Effector memory CD4-positive, alpha-beta T cell (primary cell): ENCODE results near the gene INPP5K.

ENCODE experiments used
- DNase-seq, 3 donors: peaks; one replicate each; pipeline ENCODE4 v3.0.0-alpha.2; 2020
- H3K27ac ChIP-seq: 2 replicates; pipeline ENCODE4 v1.7.0; 2013; ENCODE audit warnings: mild to moderate bottlenecking, low read length, moderate library complexity; ENCODE audit not compliant: insufficient read depth, poor library complexity, severe bottlenecking
- H3K27me3 ChIP-seq: replicated peaks from 2 replicates; pipeline ENCODE4 v1.7.0; 2013; ENCODE audit warnings: mild to moderate bottlenecking, low read length; ENCODE audit not compliant: insufficient read depth, control insufficient read depth, poor library complexity, severe bottlenecking
- H3K36me3 ChIP-seq: 2 replicates; pipeline ENCODE4 v1.7.0; 2013; ENCODE audit warnings: mild to moderate bottlenecking, low read length, moderate library complexity; ENCODE audit not compliant: control insufficient read depth, insufficient read depth
- H3K4me1 ChIP-seq: 2 replicates; pipeline ENCODE4 v1.7.0; 2013; ENCODE audit warnings: low read length, mild to moderate bottlenecking; ENCODE audit not compliant: control insufficient read depth, insufficient read depth, poor library complexity, severe bottlenecking
- H3K4me3 ChIP-seq: 2 replicates; pipeline ENCODE4 v1.7.0; 2013; ENCODE audit warnings: low read length, low read depth, mild to moderate bottlenecking; ENCODE audit not compliant: insufficient read depth, poor library complexity, severe bottlenecking
- H3K9me3 ChIP-seq: 2 replicates; pipeline ENCODE4 v1.7.0; 2013; ENCODE audit warnings: mild to moderate bottlenecking, low read length, moderate library complexity; ENCODE audit not compliant: control insufficient read depth

INPP5K gene

GRCh38 chr17:1474402-1475189 lies 41.8 kb downstream of the INPP5K start:
- H3K27me3 ChIP-seq, result no peaks in the 10 kb centered on the region
- H3K4me3 ChIP-seq, result no peak overlapping the region
- no peaks in the 10 kb centered on the region for H3K9me3 ChIP-seq
- H3K27ac ChIP-seq, result no peak overlapping the region
- peaks cover 21% of the 10 kb centered on the region for H3K36me3 ChIP-seq
- DNase-seq, result no peak
- peaks cover 2% of the 10 kb centered on the region for H3K4me1 ChIP-seq

GRCh38 chr17:1473841-1474240 lies 42.6 kb downstream of the INPP5K start:
- peaks cover 2% of the 10 kb centered on the region for H3K4me1 ChIP-seq
- no peak for DNase-seq
- no peak overlapping the region for H3K4me3 ChIP-seq
- H3K27me3 ChIP-seq, result no peaks in the 10 kb centered on the region
- H3K36me3 ChIP-seq, result peaks cover 24% of the 10 kb centered on the region
- no peak overlapping the region for H3K27ac ChIP-seq
- no peaks in the 10 kb centered on the region for H3K9me3 ChIP-seq

- no peaks in the 10 kb centered on the region for H3K27me3 ChIP-seq
- H3K9me3 ChIP-seq, result no peaks in the 10 kb centered on the region
- peaks cover 2% of the 10 kb centered on the region for H3K4me1 ChIP-seq
- no peak overlapping the region for H3K4me3 ChIP-seq
- peaks cover 25% of the 10 kb centered on the region for H3K36me3 ChIP-seq
- DNase-seq, result no peak
- no peak overlapping the region for H3K27ac ChIP-seq
Measured at GRCh38 chr17:1473170-1473569, 43.2 kb downstream of the INPP5K start.

- peaks cover 2% of the 10 kb centered on the region for H3K4me1 ChIP-seq
Measured at GRCh38 chr17:1471911-1472821, 44.2 kb downstream of the INPP5K start.

GRCh38 chr17:1471490-1471889 lies 44.9 kb downstream of the INPP5K start:
- H3K36me3 ChIP-seq, result peaks cover 24% of the 10 kb centered on the region
- no peak for DNase-seq
- no peaks in the 10 kb centered on the region for H3K27me3 ChIP-seq

More at GRCh38 chr17:1471911-1472821, 44.2 kb downstream of the INPP5K start:
- no peaks in the 10 kb centered on the region for H3K9me3 ChIP-seq
- H3K4me3 ChIP-seq, result no peak overlapping the region
- H3K27ac ChIP-seq, result no peak overlapping the region
- H3K27me3 ChIP-seq, result no peaks in the 10 kb centered on the region
- peaks cover 21% of the 10 kb centered on the region for H3K36me3 ChIP-seq
- DNase-seq, result no peak

GRCh38 chr17:1470755-1471462 lies 45.5 kb downstream of the INPP5K start:
- H3K27me3 ChIP-seq, result no peaks in the 10 kb centered on the region
- H3K4me1 ChIP-seq, result peaks cover 2% of the 10 kb centered on the region
- no peak overlapping the region for H3K4me3 ChIP-seq
- H3K36me3 ChIP-seq, result peaks cover 24% of the 10 kb centered on the region
- no peaks in the 10 kb centered on the region for H3K9me3 ChIP-seq
- DNase-seq, result no peak
- no peak overlapping the region for H3K27ac ChIP-seq

More at GRCh38 chr17:1471490-1471889, 44.9 kb downstream of the INPP5K start:
- Histone ChIP-seq H3K4me3 (no peak overlapping the region), H3K9me3 (no peaks in the 10 kb centered on the region), H3K4me1 (peaks cover 2% of the 10 kb centered on the region), H3K27ac (no peak overlapping the region)

GRCh38 chr17:1470071-1470754 lies 46.2 kb downstream of the INPP5K start:
- Histone ChIP-seq H3K36me3 (peaks cover 24% of the 10 kb centered on the region), H3K27ac (no peak overlapping the region), H3K27me3 (no peaks in the 10 kb centered on the region), H3K9me3 (no peaks in the 10 kb centered on the region), H3K4me3 (no peak overlapping the region), H3K4me1 (peaks cover 2% of the 10 kb centered on the region)
- no peak for DNase-seq

- H3K9me3 ChIP-seq, result no peaks in the 10 kb centered on the region
- H3K36me3 ChIP-seq, result peaks cover 24% of the 10 kb centered on the region
- H3K27ac ChIP-seq, result no peak overlapping the region
- H3K4me3 ChIP-seq, result no peak overlapping the region
- peaks cover 2% of the 10 kb centered on the region for H3K4me1 ChIP-seq
- no peak for DNase-seq
- no peaks in the 10 kb centered on the region for H3K27me3 ChIP-seq
Measured at GRCh38 chr17:1469231-1469852, 47.1 kb downstream of the INPP5K start.

- no peak overlapping the region for H3K4me3 ChIP-seq
- H3K36me3 ChIP-seq, result peaks cover 24% of the 10 kb centered on the region
- peaks cover 5% of the 10 kb centered on the region for H3K4me1 ChIP-seq
- DNase-seq, result no peak
- no peaks in the 10 kb centered on the region for H3K27me3 ChIP-seq
- H3K9me3 ChIP-seq, result no peaks in the 10 kb centered on the region
- no peak overlapping the region for H3K27ac ChIP-seq
Measured at GRCh38 chr17:1467898-1468492, 48.4 kb downstream of the INPP5K start.
